Fibroblast of lung (primary cell): ENCODE data around the gene PFKM.

Source experiments
- CTCF ChIP-seq, 2 donors: IDR thresholded peaks in 1 of 2; conservative IDR thresholded peaks in 1 of 2; 1 replicate in 1 of 2; 2 replicates in 1 of 2; pipeline ENCODE4 v1.5.1; 2011 to 2012; ENCODE audit warnings: low read length in 2 of 2, control low read depth in 1 of 2, inconsistent platforms in 1 of 2, low read depth in 1 of 2, mild to moderate bottlenecking in 1 of 2
- EZH2 ChIP-seq: IDR thresholded peaks from 2 replicates; pipeline ENCODE4 v1.5.1; 2012; ENCODE audit warnings: low read length, control low read depth, mild to moderate bottlenecking; ENCODE audit errors: missing control alignments

GRCh38 chr12:48175613-48176416 is 56.7 kb downstream of the PFKM start:
- no peak for TF ChIP-seq CTCF (conservative IDR thresholded peaks at IDR 0.05 in 1 of 2, IDR thresholded peaks at IDR 0.05 in 1 of 2; ENCODE audit: low read depth in 1 of 2, low read length in 2 of 2)
- no peak for TF ChIP-seq EZH2
